ENCODE results near the gene SLC9A4.

SLC9A4 gene

GRCh38 chr2:102522162-102522561, 49.1 kb downstream of the SLC9A4 start:
- H3K4me3 ChIP-seq (replicated peaks; ENCODE audit: insufficient read depth, low read length): no peak overlapping the region
- no peak for DNase-seq (ENCODE audit: low read depth in 1 of 2, low spot score in 1 of 2)
- TF ChIP-seq POLR2AphosphoS5 (IDR thresholded peaks at IDR 0.05; ENCODE audit: low read depth) (no peak), GABPA (IDR thresholded peaks at IDR 0.05; ENCODE audit: low read depth) (no peak), SPI1 (IDR thresholded peaks at IDR 0.05; ENCODE audit: borderline replicate concordance, low read depth) (no peak)
- TF ChIP-seq, protein P1, sequence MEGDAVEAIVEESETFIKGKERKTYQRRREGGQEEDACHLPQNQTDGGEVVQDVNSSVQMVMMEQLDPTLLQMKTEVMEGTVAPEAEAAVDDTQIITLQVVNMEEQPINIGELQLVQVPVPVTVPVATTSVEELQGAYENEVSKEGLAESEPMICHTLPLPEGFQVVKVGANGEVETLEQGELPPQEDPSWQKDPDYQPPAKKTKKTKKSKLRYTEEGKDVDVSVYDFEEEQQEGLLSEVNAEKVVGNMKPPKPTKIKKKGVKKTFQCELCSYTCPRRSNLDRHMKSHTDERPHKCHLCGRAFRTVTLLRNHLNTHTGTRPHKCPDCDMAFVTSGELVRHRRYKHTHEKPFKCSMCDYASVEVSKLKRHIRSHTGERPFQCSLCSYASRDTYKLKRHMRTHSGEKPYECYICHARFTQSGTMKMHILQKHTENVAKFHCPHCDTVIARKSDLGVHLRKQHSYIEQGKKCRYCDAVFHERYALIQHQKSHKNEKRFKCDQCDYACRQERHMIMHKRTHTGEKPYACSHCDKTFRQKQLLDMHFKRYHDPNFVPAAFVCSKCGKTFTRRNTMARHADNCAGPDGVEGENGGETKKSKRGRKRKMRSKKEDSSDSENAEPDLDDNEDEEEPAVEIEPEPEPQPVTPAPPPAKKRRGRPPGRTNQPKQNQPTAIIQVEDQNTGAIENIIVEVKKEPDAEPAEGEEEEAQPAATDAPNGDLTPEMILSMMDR (IDR thresholded peaks at IDR 0.05; ENCODE audit: insufficient read depth, low read length): no peak
- TF ChIP-seq, protein P2, sequence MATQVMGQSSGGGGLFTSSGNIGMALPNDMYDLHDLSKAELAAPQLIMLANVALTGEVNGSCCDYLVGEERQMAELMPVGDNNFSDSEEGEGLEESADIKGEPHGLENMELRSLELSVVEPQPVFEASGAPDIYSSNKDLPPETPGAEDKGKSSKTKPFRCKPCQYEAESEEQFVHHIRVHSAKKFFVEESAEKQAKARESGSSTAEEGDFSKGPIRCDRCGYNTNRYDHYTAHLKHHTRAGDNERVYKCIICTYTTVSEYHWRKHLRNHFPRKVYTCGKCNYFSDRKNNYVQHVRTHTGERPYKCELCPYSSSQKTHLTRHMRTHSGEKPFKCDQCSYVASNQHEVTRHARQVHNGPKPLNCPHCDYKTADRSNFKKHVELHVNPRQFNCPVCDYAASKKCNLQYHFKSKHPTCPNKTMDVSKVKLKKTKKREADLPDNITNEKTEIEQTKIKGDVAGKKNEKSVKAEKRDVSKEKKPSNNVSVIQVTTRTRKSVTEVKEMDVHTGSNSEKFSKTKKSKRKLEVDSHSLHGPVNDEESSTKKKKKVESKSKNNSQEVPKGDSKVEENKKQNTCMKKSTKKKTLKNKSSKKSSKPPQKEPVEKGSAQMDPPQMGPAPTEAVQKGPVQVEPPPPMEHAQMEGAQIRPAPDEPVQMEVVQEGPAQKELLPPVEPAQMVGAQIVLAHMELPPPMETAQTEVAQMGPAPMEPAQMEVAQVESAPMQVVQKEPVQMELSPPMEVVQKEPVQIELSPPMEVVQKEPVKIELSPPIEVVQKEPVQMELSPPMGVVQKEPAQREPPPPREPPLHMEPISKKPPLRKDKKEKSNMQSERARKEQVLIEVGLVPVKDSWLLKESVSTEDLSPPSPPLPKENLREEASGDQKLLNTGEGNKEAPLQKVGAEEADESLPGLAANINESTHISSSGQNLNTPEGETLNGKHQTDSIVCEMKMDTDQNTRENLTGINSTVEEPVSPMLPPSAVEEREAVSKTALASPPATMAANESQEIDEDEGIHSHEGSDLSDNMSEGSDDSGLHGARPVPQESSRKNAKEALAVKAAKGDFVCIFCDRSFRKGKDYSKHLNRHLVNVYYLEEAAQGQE (IDR thresholded peaks at IDR 0.05; ENCODE audit: insufficient replicate concordance, low read depth): no peak
- H3K27me3 ChIP-seq (ENCODE audit: insufficient read depth, poor library complexity, severe bottlenecking): no peaks in the 10 kb centered on the region
- no peak overlapping the region for H3K27ac ChIP-seq (replicated peaks)

DNA sequence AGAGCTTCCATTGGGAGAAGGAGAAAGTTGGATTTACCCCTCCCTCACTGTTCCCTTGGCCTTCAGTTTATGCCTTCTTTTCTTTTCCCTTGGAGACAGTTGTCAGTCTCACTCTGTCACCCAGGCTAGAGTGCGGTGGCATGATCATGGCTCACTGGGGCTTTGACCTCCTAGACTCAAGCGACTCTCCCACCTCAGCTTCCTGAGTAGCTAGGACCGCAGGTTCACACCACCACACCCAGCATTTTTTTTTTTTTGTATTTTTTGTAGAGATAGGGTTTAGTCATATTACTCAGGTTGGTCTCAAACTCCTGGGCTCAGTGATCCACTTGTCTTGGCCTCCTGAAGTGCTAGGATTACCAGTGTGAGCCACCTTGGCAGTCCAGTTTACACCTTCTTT, 49.9 kb downstream of the SLC9A4 start:
- no peaks in the 10 kb centered on the region for H3K27me3 ChIP-seq (ENCODE audit: insufficient read depth, poor library complexity, severe bottlenecking)
- H3K4me3 ChIP-seq (replicated peaks; ENCODE audit: insufficient read depth, low read length): no peak overlapping the region
- no peak overlapping the region for H3K27ac ChIP-seq (replicated peaks)
- DNase-seq (ENCODE audit: low read depth in 1 of 2, low spot score in 1 of 2): no peak
- TF ChIP-seq POLR2AphosphoS5 (IDR thresholded peaks at IDR 0.05; ENCODE audit: low read depth) (no peak), GABPA (IDR thresholded peaks at IDR 0.05; ENCODE audit: low read depth) (no peak), SPI1 (IDR thresholded peaks at IDR 0.05; ENCODE audit: borderline replicate concordance, low read depth) (no peak)
- TF ChIP-seq, protein P1 (IDR thresholded peaks at IDR 0.05; ENCODE audit: insufficient read depth, low read length): no peak
- TF ChIP-seq, protein P2 (IDR thresholded peaks at IDR 0.05; ENCODE audit: insufficient replicate concordance, low read depth): no peak

DNA sequence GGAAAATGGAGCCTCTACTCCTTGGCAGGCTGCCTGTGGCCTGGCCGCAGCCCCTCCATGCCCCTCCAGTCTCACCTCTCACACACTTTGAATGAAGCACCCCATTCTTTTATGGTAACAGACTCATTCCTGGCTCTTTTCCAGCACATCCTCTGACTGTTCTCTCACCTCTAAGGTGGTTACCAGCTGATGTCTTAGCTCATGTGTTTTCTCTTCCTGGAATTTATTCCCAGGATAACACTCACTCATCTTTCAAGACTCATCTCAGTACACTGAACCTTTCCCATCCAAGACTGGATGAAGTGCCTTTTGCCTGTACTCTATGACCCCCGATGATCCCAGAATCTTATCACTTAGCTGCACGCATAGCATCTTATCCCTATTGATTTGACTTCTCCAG, 50.6 kb downstream of the SLC9A4 start:
- Histone ChIP-seq H3K27ac (replicated peaks) (no peak overlapping the region), H3K4me3 (replicated peaks; ENCODE audit: insufficient read depth, low read length) (no peak overlapping the region), H3K27me3 (ENCODE audit: insufficient read depth, poor library complexity, severe bottlenecking) (no peaks in the 10 kb centered on the region)
- no peak for TF ChIP-seq GABPA (IDR thresholded peaks at IDR 0.05; ENCODE audit: low read depth)
- TF ChIP-seq, protein P2 (IDR thresholded peaks at IDR 0.05; ENCODE audit: insufficient replicate concordance, low read depth): no peak
- no peak for TF ChIP-seq SPI1 (IDR thresholded peaks at IDR 0.05; ENCODE audit: borderline replicate concordance, low read depth)
- TF ChIP-seq, protein P1 (IDR thresholded peaks at IDR 0.05; ENCODE audit: insufficient read depth, low read length): no peak
- TF ChIP-seq POLR2AphosphoS5 (IDR thresholded peaks at IDR 0.05; ENCODE audit: low read depth): no peak
- no peak for DNase-seq (ENCODE audit: low read depth in 1 of 2, low spot score in 1 of 2)

Data from HL-60 (cell line).